Activated T-helper 1 cell treated with anti-CD3 and anti-CD28 coated beads, Interleukin-12 subunit alpha, Interleukin-12 subunit beta, Interleukin-2, Interleukin-4 antibody, amounts not matched to agents 30 ng/mL and 10 ng/mL and 1 ng/mL, durations not matched to agents 14 hours and 24 hours and 36 hours (primary cell): ENCODE results near the gene NFIB. TPM values are rescaled to one million over a fixed set of nuclear protein-coding genes. Genes with fewer than 3 reads are reported as not detected.

Experiments
- DNase-seq: peaks from one replicate; pipeline ENCODE4 v3.0.0; 2021; ENCODE audit warnings: low spot score
- H3K27ac Mint-ChIP-seq: one replicate; pipeline ENCODE4 v1.8.0; 2021; ENCODE audit warnings: mild to moderate bottlenecking, mixed read lengths
- H3K27me3 Mint-ChIP-seq: one replicate; pipeline ENCODE4 v1.8.0; 2022; ENCODE audit warnings: mild to moderate bottlenecking, moderate library complexity, mixed read lengths; ENCODE audit not compliant: insufficient read depth
- H3K36me3 Mint-ChIP-seq: one replicate; pipeline ENCODE4 v1.8.0; 2021; ENCODE audit warnings: low read depth, mixed read lengths
- H3K4me1 Mint-ChIP-seq: one replicate; pipeline ENCODE4 v1.8.0; 2021; ENCODE audit warnings: low read depth, mixed read lengths
- H3K4me3 Mint-ChIP-seq: one replicate; pipeline ENCODE4 v1.8.0; 2021; ENCODE audit warnings: mild to moderate bottlenecking, moderate library complexity, mixed read lengths
- H3K9me3 Mint-ChIP-seq: one replicate; pipeline ENCODE4 v1.8.0; 2021; ENCODE audit warnings: mixed read lengths
- intact Hi-C: fragments of 100-400 bp; cut with micrococcal nuclease; formaldehyde crosslinking; loops from one replicate; pipeline ENCODE4 v1.15.1; 2024
- total RNA-seq: library from RNA; stranded (reverse); gene quantifications from 2 replicates; pipeline ENCODE4 v1.2.3, GENCODE V29; 2022

Gene NFIB
- total RNA-seq, 1 donor from 2014 or later = not detected

DNA sequence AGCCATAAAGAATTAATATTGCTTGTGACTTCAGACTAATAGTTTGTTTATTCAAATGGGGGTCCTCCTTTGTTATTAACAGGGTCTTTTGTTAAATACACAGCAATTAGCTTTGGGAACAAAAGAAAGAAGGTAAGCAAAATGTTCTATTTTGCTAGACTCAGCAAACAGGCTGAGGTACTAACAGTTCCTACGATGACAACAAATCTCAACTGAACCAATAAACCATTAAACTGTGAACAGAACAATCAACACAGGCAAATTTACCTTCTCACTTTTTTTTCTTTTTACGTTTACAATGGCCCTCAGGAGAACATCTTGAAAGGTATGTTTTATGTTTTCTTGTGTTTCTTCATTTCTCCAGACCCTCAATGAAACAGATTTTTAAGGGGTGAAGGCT is 207.2 kb downstream of the NFIB start:
- Mint-ChIP-seq H3K36me3 (no peaks in the 10 kb centered on the region), H3K4me3 (no peak overlapping the region), H3K4me1 (no peaks in the 10 kb centered on the region), H3K9me3 (no peaks in the 10 kb centered on the region), H3K27ac (no peak overlapping the region), H3K27me3 (no peaks in the 10 kb centered on the region)
- no peak for DNase-seq
- intact Hi-C loops = no loop called here

DNA sequence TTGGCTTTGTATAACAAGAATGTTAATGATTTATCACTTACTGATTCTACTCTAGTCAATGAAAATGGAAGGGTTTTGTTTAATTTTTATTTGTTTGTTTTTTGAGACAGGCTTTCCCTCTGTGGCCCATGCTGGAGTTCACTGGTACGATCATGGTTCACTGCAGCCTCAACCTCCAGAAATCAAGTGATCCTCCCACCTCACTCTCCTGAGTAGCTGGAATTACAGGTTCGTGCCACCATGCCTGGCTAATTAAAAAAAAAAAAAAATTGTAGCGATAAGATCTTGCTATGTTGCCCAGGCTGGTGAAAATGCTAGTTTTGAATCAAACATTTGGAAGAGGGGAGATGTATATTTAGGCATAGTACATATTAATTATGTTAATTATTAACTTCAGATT is 209.4 kb downstream of the NFIB start:
- H3K4me1 Mint-ChIP-seq = no peaks in the 10 kb centered on the region
- no peak for DNase-seq
- no peak overlapping the region for H3K4me3 Mint-ChIP-seq
- H3K27me3 Mint-ChIP-seq = no peaks in the 10 kb centered on the region
- H3K27ac Mint-ChIP-seq = no peak overlapping the region
- intact Hi-C loops = no loop called here
- no peaks in the 10 kb centered on the region for H3K36me3 Mint-ChIP-seq
- H3K9me3 Mint-ChIP-seq = no peaks in the 10 kb centered on the region

DNA sequence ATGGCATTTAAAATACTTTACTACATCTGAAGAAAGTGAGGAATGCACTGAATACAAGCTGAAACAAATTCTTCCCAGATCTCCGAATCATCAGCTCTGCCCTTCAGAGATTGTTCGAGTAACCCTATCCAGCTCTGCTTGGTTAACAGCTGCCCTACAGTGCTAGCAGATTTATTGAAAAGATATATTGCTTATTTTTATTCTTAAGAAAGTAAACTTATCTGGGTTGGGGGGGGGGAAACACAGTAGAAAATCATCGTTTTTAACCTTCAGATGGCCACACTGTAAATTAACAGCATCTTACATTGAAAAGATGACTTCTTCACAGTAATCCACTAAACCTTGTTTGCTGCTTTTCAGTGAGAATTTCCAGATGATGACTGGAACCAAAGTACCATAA is 210.8 kb downstream of the NFIB start:
- Mint-ChIP-seq H3K4me1 (no peaks in the 10 kb centered on the region), H3K9me3 (no peaks in the 10 kb centered on the region), H3K27ac (no peak overlapping the region), H3K36me3 (no peaks in the 10 kb centered on the region), H3K27me3 (no peaks in the 10 kb centered on the region), H3K4me3 (no peak overlapping the region)
- no peak for DNase-seq
- intact Hi-C loops = no loop called here

DNA sequence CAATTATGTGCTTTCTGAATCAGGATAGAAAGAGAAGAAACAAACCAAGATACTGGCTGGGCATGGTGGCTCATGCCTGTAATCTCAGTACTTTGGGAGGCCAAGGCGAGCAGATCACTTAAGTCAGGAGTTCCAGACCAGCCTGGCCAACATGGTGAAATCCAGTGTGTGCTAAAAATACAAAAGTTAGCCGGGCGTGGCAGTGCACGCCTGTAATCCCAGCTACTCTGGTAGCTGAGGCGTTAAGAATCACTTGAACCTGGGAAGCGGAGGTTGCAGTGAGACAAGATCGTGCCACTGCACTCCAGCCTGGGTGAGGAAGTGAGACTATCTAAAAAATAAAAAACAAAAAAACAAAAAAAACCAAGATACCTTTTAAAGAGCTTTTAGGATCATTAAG is 214.2 kb downstream of the NFIB start:
- Mint-ChIP-seq H3K27me3 (no peaks in the 10 kb centered on the region), H3K27ac (no peak overlapping the region), H3K4me1 (no peaks in the 10 kb centered on the region), H3K4me3 (no peak overlapping the region), H3K36me3 (no peaks in the 10 kb centered on the region), H3K9me3 (no peaks in the 10 kb centered on the region)
- intact Hi-C loops = no loop called here
- no peak for DNase-seq

DNA sequence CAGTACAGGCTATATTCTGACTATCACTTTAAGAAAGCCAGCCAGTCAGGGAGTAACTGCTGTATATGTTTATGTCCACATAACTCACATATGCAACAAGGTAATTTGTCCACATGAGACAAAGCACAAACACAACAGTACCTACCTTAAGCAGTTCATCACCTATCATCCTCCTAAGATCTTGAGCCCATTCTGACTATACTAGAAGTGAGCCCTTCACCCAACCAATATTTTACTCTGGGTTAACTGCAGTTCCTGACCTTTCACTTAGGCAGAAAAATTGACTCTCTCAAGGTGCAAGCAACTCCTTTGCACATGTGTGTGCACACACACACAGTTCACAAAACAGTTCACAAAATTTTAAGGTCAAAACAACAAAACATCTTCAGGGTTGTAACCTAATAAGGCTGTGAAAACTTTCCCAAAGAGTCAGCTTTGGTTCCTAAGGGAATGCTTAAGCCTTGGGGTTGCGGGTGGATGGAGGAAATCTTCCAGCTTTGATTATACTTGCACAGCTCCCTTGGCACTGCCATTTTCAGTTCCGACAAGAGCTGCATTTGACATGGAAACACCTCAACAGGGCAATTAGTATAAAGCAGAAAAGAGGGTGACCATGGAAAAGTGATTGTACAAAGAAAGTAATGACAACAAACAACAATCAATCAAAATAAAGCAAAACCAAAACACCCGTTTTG is 215.3 kb downstream of the NFIB start:
- no peaks in the 10 kb centered on the region for H3K4me1 Mint-ChIP-seq
- intact Hi-C loops = no loop called here
- no peaks in the 10 kb centered on the region for H3K9me3 Mint-ChIP-seq
- H3K4me3 Mint-ChIP-seq = no peak overlapping the region
- DNase-seq = no peak
- no peak overlapping the region for H3K27ac Mint-ChIP-seq
- H3K36me3 Mint-ChIP-seq = no peaks in the 10 kb centered on the region
- no peaks in the 10 kb centered on the region for H3K27me3 Mint-ChIP-seq

DNA sequence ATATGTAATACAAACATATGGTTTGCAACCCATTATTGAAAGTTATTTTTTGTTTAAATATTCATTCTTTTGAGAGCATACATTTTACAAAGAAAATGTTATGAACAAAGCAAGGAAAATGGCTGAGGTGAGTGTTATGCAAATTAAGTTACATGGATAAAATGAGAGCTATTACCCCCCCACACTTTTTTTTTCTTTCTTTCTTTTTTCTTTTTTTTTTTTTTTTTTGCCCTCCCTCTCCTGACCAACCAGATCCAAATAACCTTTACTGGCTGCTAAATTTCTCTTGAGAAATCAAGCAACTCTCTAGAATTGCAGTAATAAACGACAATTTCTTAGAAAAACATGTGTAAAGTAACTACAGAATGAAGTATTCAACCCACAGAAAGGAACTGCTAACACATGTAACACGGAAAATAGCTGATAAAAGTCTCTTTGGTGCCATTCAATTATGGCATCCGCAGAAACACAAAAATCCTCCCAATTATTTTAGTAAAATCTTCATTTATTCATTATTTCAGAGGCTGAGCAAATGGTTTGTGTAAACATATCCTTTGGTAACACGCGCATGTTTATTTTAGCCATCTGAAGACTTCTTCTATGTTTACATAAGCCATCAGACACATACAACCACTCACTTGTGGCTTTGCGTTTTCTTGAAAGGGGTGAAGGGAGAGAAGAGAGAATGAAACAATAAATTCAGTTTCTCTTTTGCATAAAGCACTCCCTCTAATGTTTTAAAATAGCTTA is 216.1 kb downstream of the NFIB start:
- H3K27me3 Mint-ChIP-seq = no peaks in the 10 kb centered on the region
- intact Hi-C loops = no loop called here
- H3K27ac Mint-ChIP-seq = no peak overlapping the region
- no peak for DNase-seq
- no peak overlapping the region for H3K4me3 Mint-ChIP-seq
- no peaks in the 10 kb centered on the region for H3K4me1 Mint-ChIP-seq
- H3K9me3 Mint-ChIP-seq = no peaks in the 10 kb centered on the region
- no peaks in the 10 kb centered on the region for H3K36me3 Mint-ChIP-seq

DNA sequence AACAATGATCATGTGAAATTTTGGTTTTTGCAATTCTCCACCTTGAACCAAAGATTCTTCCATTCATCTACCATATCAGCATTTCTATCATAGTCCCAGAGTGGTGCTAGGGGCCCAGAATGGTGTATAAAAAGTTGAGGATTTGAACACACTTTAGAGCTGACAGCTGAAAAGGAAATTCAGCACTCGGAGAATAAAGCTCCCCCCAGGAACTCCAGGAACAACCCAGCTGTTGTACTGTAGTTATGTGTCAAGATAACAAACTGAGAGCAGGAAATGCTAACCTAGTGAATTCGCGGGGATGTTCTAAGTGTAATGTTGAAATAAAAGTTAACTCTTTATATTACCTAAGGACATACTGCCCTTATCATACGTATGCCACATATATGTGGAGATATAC is 216.7 kb downstream of the NFIB start:
- no peaks in the 10 kb centered on the region for H3K27me3 Mint-ChIP-seq
- no peaks in the 10 kb centered on the region for H3K9me3 Mint-ChIP-seq
- no peak overlapping the region for H3K4me3 Mint-ChIP-seq
- intact Hi-C loops = no loop called here
- no peaks in the 10 kb centered on the region for H3K36me3 Mint-ChIP-seq
- H3K27ac Mint-ChIP-seq = no peak overlapping the region
- no peaks in the 10 kb centered on the region for H3K4me1 Mint-ChIP-seq
- no peak for DNase-seq

DNA sequence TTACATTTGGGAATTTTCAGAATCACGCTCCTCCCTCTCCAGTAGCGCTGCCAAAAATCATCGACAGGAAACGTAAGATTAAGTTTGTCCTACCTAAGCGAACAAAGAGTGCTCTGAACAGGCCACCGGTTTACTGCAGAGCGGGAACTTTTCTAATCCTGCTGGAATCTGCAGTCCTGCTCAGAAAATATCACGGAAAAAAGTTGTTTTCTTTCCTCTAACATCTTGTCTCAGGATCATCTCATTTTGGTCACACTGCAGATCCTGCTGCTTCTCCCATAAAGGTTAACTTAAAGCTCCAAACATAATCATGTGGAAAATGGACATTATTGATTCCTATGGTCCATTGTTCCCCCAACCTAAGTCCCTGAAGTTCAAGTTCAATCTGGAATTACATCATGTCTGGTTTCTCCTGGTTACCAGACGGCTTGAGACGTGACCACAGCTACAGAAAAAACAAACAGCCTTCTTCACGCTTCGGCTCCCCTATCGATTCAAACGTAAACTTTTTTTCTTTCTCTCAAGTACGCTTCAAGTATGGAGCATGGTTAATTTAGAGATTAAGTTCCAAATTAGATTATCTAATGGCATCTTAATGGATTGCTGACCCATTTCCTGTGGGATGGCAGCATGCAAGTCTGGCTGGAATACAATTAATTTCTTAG is 217.6 kb downstream of the NFIB start:
- intact Hi-C loops = no loop called here
- no peaks in the 10 kb centered on the region for H3K9me3 Mint-ChIP-seq
- no peak overlapping the region for H3K4me3 Mint-ChIP-seq
- H3K27ac Mint-ChIP-seq = no peak overlapping the region
- H3K27me3 Mint-ChIP-seq = no peaks in the 10 kb centered on the region
- no peak for DNase-seq
- H3K36me3 Mint-ChIP-seq = no peaks in the 10 kb centered on the region
- no peaks in the 10 kb centered on the region for H3K4me1 Mint-ChIP-seq

DNA sequence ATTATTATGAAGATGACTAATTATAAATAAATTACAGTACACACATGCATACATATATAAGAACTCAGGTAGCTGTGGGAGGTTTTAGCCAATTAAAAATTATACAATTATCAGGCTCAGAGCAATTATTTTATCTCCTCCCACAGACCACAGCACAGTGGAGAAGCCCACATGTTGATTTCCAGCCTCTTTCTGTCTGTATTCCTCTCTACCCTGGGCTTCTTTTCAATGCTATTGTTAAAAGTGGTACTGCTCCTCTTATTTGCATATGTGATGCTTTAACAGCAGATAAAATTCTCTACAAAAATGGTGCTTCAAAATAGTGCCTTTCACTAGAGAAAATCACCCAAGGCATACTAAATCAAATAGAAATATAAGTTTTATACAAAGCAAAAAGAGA is 218.7 kb downstream of the NFIB start:
- Mint-ChIP-seq H3K4me1 (no peaks in the 10 kb centered on the region), H3K36me3 (no peaks in the 10 kb centered on the region), H3K27ac (no peak overlapping the region), H3K27me3 (no peaks in the 10 kb centered on the region), H3K4me3 (no peak overlapping the region), H3K9me3 (no peaks in the 10 kb centered on the region)
- no peak for DNase-seq
- intact Hi-C loops = no loop called here

DNA sequence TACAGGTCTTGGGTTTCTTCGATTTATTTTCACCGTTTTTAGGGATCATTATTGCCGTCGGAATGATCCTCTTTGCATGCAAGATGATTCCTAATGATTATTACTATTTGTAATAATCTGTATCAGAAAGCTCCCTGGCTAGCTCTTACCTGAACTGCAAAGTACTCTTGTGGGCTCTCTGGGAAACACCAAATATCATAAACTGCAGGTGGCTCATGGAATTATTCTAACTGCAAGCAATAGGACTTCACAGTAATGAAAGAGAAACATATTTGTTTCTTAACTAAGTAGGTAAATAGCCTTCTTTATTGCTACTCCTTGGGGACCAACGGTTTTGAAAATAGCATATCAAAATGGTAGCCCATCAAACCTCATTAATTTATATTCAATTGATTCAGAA is 219.4 kb downstream of the NFIB start:
- DNase-seq = no peak
- H3K4me3 Mint-ChIP-seq = no peak overlapping the region
- intact Hi-C loops = no loop called here
- no peaks in the 10 kb centered on the region for H3K36me3 Mint-ChIP-seq
- no peaks in the 10 kb centered on the region for H3K27me3 Mint-ChIP-seq
- no peaks in the 10 kb centered on the region for H3K4me1 Mint-ChIP-seq
- H3K9me3 Mint-ChIP-seq = no peaks in the 10 kb centered on the region
- H3K27ac Mint-ChIP-seq = no peak overlapping the region

DNA sequence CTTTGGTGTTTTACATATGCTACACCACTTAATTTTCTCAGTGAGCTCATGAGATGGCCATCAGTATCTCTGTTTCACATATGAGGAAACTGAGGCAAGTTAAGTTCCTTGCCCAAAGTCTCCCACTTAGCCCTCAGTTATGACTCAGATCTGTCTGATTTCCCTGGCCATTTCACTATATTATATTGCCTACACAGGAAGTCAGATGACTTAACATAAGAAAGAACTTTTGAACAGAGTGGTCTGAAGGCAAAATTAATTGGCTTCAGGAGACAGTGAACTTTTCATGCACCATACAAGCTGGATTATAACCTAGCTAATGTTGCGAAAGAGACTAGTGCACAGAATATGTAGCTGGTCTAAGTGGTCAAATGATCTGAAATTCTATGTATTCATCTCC is 221.6 kb downstream of the NFIB start:
- Mint-ChIP-seq H3K27ac (no peak overlapping the region), H3K9me3 (no peaks in the 10 kb centered on the region), H3K4me1 (no peaks in the 10 kb centered on the region), H3K36me3 (no peaks in the 10 kb centered on the region), H3K4me3 (no peak overlapping the region), H3K27me3 (no peaks in the 10 kb centered on the region)
- DNase-seq = no peak
- intact Hi-C loops = no loop called here

DNA sequence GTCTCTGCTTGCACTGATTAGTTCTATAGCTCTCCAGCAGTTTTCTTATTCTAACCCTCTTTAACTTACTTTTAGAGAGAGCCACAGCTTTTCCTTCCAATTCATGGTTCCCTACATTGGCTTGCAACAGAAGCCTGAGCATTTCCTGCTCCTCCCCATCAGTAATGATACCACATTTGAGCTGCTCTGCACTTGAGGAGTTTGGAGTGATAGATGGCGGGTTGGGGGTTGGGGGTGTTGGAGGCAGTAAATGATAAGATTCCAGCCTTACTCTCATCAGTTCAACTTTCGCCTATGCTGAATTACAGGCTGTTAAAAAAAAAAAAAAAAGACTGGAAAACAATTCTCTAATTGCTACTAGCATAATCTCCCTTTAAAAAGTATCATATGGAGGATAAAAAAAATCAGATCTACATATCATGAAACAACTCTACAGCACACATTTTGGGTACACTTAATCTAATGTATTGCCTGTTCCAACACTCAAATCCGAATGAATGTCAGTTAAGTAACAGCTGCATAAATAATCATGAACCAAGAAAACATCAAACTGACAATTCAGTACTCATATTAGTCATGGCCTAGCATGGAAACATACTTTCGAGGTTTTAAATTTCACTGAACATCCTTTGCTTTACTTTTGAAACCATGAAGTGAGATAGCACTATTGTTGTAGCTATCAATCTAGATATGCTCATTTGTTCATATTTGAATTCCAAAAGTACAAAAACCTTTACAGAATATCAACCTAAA is 224.7 kb downstream of the NFIB start:
- H3K36me3 Mint-ChIP-seq = no peaks in the 10 kb centered on the region

DNA sequence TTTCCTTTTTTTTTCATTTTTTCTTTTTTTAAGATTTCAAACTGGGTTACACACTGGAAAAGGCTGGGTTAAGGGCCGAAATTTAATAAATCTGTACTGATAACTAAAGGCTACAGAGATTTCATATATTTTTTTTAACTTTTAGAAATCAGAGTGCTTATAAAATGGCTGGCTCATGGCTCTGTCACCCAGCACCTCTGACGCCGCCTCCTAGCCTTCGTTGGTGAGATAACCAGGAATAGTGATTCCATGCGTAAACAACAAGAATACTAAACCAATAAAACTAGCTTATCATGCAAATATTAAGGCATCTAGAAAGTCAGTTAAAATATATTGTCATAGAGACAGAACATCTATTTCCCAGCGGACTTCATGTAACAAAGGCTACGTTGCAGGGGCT is 226.4 kb downstream of the NFIB start:
- Mint-ChIP-seq H3K27me3 (no peaks in the 10 kb centered on the region), H3K9me3 (no peaks in the 10 kb centered on the region), H3K4me1 (no peaks in the 10 kb centered on the region), H3K4me3 (no peak overlapping the region), H3K27ac (no peak overlapping the region), H3K36me3 (no peaks in the 10 kb centered on the region)
- intact Hi-C loops = no loop called here
- no peak for DNase-seq

More for the DNA sequence above, 224.7 kb downstream of the NFIB start:
- Mint-ChIP-seq H3K27me3 (no peaks in the 10 kb centered on the region), H3K4me1 (no peaks in the 10 kb centered on the region), H3K27ac (no peak overlapping the region), H3K9me3 (no peaks in the 10 kb centered on the region), H3K4me3 (no peak overlapping the region)
- intact Hi-C loops = no loop called here
- no peak for DNase-seq
